HG02973 (cell line): ENCODE measurements around the gene CDH24.
A peak's percentile ranks its signal among the peaks of the same experiment; 100 is the strongest.
"Not testable (repeated sequence)": the region's sequence is repeated elsewhere in the genome, so short reads cannot be mapped to it uniquely, and the experiment has no call there.

ENCODE experiments used
- ATAC-seq: cut with Tn5 transposase; IDR thresholded peaks from one replicate; pipeline ENCODE4 v1.9.1; 2021; ENCODE audit warnings: moderate library complexity; ENCODE audit not compliant: unreplicated experiment

Gene CDH24

GRCh38 chr14:23023795-23024152, 33.5 kb downstream of the CDH24 start:
- no peak for ATAC-seq

GRCh38 chr14:23023022-23023794, 34.1 kb downstream of the CDH24 start:
- no peak for ATAC-seq

GRCh38 chr14:23021889-23022442, 35.4 kb downstream of the CDH24 start:
- no peak for ATAC-seq

DNA sequence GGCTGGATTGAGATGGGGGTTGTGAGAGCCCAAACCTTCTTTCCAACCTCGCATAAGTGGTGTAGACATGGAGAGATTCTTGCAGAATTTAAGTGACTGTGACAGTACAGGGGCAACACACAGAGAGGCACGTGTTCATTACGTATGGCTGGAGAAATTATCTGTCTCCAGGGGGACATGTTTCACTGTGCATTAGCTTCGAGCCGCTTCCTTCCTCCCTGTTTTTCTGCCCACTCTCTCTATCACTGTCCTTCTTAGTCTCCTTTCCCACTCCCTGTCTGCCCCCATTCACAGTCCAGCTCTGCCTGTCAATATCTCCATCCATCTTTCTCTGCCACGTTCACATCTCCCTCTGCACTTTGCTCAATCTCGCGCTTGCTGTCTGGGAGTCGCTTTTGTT, 35.9 kb downstream of the CDH24 start:
- ATAC-seq = no peak

DNA sequence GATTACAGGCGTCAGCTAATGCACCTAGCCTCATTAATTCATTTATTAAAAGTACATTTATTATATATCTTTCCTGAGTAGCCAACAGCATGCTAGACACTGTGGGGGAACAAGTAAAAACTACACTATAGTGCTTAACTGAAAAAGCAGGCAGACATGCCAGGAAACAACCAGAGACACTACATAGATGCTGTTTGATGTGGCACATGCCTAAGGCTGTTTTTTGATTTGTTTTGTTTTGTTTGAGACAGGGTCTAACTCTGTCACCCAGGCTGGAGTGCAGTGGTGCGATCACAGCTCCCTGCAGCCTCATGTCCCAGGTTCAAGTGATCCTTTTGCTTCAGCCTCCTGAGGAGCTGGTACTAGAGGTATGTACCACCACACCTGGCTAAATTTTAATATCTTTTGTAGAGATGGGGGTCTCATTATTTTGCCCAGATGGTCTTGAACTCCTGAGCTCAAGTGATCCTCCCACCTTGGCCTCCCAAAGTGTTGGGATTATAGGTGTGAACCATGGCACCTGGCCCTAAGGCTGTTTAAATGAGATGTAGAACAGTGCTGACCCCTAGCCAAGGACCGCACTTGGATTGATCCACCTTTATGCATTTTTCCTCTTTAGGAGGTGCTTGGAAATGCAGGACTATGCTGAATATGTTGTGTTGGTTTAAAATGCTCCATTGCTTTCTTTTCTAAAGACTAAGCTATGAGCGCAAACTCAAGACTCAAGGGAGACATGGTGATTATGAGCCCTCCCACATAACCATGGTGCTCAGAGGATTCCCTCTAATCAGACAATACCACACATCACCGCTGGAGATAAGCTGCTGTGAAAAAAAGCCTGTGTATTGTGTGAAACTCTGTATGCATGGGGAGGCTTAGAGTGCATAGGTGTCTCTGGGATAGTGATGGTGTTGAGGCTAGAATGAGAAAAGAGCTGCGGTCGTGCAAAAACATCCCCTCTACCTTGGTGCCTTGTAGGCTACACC, 36.9 kb downstream of the CDH24 start:
- no peak for ATAC-seq

- no peak for ATAC-seq
These were observed 39.2 kb downstream of the CDH24 start for GRCh38 chr14:23018107-23018506.

DNA sequence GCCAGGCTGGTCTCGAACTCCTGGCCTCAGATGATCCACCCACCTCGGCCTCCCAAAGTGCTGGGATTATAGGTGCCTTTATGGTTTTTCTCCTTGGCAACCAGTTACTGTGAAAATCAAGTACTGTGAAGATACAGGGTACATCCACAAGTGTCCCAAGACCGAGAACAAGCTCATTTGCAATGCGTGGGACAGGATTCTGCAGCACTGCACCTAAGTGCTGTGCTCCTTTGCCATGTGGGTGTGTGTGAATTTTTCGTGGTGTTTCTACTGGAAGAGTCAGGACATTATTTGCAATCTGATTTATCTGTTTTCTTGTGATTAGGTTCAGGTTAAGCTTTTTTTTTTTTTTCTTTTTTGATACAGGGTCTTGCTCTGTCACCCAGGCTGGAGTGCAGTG, 40.2 kb downstream of the CDH24 start:
- ATAC-seq = no peak

DNA sequence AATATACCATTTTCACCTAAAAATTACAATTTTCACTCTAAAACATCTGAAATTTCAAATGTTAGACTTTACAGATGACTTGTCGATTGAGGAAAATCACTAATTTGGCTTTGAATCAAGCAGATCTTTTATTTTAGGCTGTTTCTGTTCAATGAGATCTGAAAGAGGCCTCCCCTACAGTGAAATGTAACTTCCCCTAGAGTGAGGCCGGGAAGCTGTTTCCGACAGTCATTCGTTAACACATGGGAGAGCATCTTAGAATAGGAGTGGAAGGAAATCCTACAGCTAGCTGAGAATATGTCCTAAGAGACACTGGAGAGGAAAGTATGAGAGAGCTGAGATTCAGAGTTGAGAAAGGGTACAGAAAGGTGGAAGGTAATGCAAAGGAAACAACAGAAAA, 41.7 kb downstream of the CDH24 start:
- no peak for ATAC-seq

DNA sequence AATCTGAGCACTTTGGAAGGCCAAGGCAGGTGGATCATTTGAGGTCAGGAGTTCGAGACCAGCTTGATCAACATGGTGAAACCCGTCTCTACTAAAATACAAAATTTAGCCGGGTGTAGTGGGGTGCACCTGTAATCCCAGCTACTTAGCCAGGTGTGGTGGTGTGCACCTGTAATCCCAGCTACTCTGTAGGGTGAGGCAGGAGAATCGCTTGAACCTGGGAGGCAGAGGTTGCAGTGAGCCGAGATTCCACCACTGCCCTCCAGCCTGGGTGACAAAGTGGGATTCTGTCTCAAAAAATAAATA, 43.6 kb downstream of the CDH24 start:
- not testable (repeated sequence) for ATAC-seq

DNA sequence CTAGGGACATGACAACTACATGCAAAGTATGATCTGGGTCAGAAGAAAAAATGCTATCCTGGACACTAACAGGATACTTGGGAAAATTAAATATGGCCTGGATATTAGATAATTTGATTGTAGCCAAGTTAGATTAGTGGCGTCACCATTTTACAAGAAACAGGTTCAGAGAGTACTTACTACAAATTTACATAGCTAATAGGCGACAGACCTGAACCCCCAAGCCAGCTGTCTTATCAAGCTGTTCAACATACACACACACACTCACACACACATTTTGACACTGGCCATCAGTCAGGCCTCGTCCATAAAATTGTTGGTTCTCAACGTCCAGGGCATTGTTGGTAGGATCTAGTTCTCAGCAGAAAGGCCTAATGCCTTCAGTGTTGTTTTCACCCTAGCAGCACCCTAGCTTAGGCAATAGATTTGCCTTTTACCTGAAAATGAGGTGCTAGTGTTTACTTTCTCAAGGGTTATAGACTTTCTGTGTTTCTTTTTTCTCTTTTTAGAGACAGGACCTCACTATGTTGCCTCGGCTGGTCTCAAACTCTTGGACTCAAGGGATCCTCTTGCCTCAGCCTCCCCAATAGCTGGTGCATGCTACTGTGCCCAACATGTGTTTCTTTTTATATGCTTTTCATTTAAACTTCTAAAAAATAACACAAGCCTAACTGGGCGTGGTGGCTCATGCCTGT, 44.1 kb downstream of the CDH24 start:
- no peak for ATAC-seq

- ATAC-seq = no peak
These were observed 47.2 kb downstream of the CDH24 start, which contains the start of gene C14orf93 for GRCh38 chr14:23009939-23010726. C14orf93 (minus strand) TSS chr14:23010143; CDS start chr14:22999023, 11,120 bp downstream.

DNA sequence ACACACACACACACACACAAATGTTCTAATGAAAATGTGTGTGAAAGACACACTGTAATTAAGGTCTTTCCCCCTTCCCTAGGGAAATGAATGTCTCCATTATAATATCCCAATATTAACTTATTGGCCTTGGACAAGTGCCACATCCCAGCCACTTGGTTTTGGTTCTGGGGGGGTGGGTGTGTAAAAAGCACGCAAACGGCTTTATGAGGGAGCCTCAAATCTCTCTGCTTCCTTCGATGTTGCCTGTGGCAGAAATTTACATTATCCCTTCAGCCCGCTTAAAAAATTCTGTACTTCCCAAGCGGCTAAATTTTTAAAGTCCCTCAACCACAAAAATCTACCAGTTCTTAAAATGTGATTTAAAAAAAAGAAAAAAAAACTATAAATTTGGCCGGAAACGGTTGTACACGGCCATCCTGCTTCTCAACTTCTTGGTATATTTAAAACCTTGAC, 47.8 kb downstream of the CDH24 start:
- no peak for ATAC-seq

- no peak for ATAC-seq
These were observed 48.5 kb downstream of the CDH24 start for GRCh38 chr14:23008831-23009230.

DNA sequence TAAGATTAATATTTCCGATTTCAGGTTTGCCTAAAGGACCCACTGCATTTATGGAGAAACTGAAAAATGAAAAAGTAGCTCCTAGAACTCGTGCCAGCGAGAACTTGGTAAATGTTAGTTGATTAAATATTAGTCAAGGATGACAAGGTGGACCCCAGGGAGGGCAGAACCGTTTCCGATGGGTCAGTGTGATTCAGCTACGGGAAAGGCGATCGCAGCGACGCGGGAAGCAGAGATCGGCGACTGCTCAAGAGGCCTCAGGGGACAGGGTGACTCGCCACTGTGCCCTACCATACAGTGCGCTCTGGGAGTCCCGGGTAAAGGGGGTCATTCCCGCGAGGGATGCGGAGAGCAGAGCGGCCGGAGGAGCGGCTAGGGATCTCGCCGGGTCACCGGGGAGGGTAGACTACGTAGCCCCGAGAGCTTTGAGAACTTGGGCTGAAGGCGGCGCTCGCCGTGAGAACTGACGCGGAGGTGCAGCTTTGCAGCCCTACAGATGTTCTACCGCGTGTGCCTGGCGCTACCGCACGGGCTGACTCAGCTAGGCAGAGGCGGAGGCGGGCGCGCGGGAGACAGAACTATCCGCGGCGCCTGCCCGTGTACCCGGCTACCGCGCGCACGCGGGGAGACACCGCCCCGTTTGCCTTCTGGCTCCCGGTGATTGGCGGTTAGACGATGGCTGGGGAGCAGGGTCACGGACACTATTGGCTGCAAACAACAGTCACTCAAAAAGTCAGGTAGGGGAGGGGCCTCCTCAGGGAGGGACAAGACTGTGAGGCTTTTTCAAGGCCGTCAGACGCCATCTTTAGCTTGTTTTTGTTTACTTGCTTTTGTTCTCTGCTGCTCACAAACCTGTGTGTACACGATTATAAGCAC, 50.5 kb downstream of the CDH24 start:
- ATAC-seq = peak; percentile 91

DNA sequence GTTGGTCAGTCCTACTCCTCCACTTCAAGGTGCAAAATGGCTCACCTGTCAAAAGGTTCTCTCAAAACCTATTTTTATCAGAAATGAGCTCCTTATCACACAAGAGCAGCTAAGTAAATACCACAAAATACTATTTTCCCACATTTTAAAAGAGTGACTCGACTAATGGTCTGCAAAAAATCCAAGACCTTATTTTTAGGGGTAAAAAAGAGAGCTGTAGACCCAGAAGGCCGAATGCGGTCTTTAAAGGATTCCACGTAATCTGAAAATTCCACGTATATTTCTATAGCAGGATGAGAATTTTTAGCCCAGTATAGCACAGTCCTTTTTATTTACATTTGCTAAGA, 51.2 kb downstream of the CDH24 start:
- no peak for ATAC-seq

DNA sequence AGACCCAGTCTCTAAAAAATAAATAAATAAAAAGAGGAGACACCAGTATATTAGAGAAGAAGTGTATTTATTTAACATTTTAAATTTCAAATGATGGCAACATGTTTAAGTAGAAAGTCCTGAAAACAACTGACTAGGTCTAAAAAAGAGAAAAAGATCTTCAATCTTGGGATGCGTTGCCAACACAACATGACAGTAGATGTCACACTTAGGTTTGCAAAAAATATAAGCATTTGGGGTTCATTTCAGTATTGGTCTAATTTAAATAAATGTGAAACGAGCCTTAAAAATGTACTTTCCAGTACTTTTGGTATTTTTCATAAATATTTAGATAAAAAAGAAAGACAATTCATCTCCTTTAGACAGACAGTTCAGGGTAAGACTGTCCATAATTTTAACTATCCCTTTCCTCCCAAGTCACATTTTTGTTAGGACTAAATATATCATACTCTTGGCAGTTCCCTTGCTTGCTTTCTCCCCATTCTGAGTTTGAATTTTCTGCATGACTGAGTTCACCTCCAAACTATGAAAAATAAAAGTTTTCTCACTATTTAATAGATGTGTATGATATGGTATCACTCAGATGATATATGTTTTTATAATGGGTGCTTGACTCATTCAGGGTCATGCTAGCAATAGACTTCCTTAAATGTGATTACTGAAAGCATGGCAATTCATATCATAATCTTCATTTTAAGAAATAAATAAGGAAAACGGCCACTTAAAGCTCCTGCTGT, 51.7 kb downstream of the CDH24 start:
- no peak for ATAC-seq

DNA sequence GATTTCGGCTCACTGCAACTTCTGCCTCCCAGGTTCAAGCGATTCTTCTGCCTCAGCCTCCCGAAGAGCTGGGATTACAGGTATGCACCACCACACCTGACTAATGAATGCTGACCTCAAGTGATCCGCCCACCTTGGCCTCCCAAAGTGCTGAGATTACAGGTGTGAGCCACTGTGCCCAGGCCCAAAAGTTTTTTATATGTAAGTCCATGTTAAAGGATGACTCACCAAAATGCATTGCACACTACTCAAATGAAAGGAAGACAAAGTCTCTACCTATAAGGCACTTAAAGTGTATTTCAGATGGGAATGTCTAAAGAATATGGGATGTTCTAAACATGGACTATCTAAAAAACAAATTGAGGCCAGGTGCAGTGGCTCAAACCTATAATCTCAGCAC, 53.0 kb downstream of the CDH24 start:
- ATAC-seq = not testable (repeated sequence)

DNA sequence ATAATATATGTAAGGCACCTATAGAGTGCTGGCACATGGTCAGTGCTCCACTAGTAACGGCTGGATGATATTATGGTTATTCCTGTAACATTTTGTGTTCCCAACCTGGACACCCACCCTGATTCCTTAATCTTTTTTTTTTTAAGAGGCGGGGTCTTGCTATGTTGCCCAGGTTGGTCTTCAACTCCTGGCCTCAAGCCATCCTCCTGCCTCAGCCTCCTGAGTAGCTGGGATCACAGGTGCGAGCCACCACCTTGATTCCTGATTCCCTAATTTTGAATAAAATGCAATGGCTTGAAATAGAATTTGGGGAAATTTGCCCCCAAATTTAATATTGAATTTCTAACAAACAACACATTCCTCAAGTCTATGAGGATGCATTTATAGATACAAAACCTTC, 54.7 kb downstream of the CDH24 start:
- no peak for ATAC-seq

- ATAC-seq = no peak
These were observed 56.5 kb downstream of the CDH24 start for GRCh38 chr14:23000860-23001259.
